ENCODE measurements around the gene ELF2. TPM values are rescaled to one million over a fixed set of nuclear protein-coding genes. Genes with fewer than 3 reads are reported as not detected.
"Not testable (repeated sequence)": the region's sequence is repeated elsewhere in the genome, so short reads cannot be mapped to it uniquely, and the experiment has no call there.

ELF2 gene
- polyA plus RNA-seq, 10 donors: 36.0 to 56.8 (median 48.3) TPM

GRCh38 chr4:139024686-139025085 is 152.3 kb downstream of the ELF2 start:
- no peak for DNase-seq

- no peak for DNase-seq
These were observed 154.2 kb downstream of the ELF2 start for GRCh38 chr4:139022835-139023234.

GRCh38 chr4:139021071-139021470 is 155.9 kb downstream of the ELF2 start:
- DNase-seq: not testable (repeated sequence)

GRCh38 chr4:139020384-139020783 is 156.6 kb downstream of the ELF2 start:
- DNase-seq: no peak

GRCh38 chr4:139018971-139019758 is 157.9 kb downstream of the ELF2 start:
- peak in 2 of 3 donors; percentile 29 to 57 for DNase-seq

GRCh38 chr4:139018501-139018900 is 158.5 kb downstream of the ELF2 start:
- no peak for DNase-seq

GRCh38 chr4:139017861-139018260 is 159.2 kb downstream of the ELF2 start:
- no peak for DNase-seq

- peak in 2 of 3 donors; percentile 52 to 75 for DNase-seq
These were observed 161.0 kb downstream of the ELF2 start for GRCh38 chr4:139015948-139016471.

- DNase-seq: peak; percentile 88 to 95 (median 90)
These were observed 161.6 kb downstream of the ELF2 start, which contains the start of gene NOCT for GRCh38 chr4:139015269-139015947. TSS of gene NOCT (plus strand) at chr4:139015781. CDS start at chr4:139015982, 201 bp downstream.

GRCh38 chr4:139014371-139015268 is 162.4 kb downstream of the ELF2 start:
- peak; percentile 49 to 87 (median 74) for DNase-seq

GRCh38 chr4:139011225-139011950 is 165.6 kb downstream of the ELF2 start:
- no peak for DNase-seq

- DNase-seq: no peak
These were observed 167.3 kb downstream of the ELF2 start for GRCh38 chr4:139009702-139010101.

GRCh38 chr4:139008278-139008677 is 168.7 kb downstream of the ELF2 start:
- not testable (repeated sequence) for DNase-seq

GRCh38 chr4:139007640-139008039 is 169.4 kb downstream of the ELF2 start:
- DNase-seq: no peak

Other genes starting within 250 kb of the ELF2 start
- gene NOCT, start 161.4 kb downstream of the ELF2 start, polyA plus RNA-seq (ENCODE audit: insufficient read length in 10 of 10): 1 to 10 TPM; 2.9 to 4.5 (median 3.7) TPM
- under 1 TPM in 9 of 10 donors, not detected in 1; 0.13 to 0.64 (median 0.41) TPM for gene MGARP, start 103.0 kb upstream of the ELF2 start, polyA plus RNA-seq (ENCODE audit: insufficient read length in 10 of 10)
- gene NAA15, start 124.3 kb upstream of the ELF2 start, polyA plus RNA-seq (ENCODE audit: insufficient read length in 10 of 10): 10 to 100 TPM; 22.5 to 38.1 (median 29.2) TPM
- gene NDUFC1, start 125.3 kb upstream of the ELF2 start, polyA plus RNA-seq (ENCODE audit: insufficient read length in 10 of 10): 10 to 100 TPM; 49.6 to 68.7 (median 57.0) TPM

Measured in muscle of back (tissue), 11 donors.